GM12878 (cell line): Measurements from ENCODE around the gene TNKS2. TPM values are rescaled to one million over a fixed set of nuclear protein-coding genes. Genes with fewer than 3 reads are reported as not detected.

ENCODE experiments used
- BCL11A ChIP-seq: IDR thresholded peaks from 2 replicates; pipeline ENCODE4 v1.6.1; 2011; ENCODE audit warnings: low read depth, low read length
- CREM ChIP-seq: IDR thresholded peaks from 2 replicates; pipeline ENCODE4 v1.6.1; 2014; ENCODE audit warnings: antibody characterized with exemption, low read depth
- FOXM1 ChIP-seq: IDR thresholded peaks from 2 replicates; pipeline ENCODE4 v1.6.1; 2012; ENCODE audit warnings: low read depth, mild to moderate bottlenecking, inconsistent platforms, low read length, moderate library complexity
- GATAD2B ChIP-seq: fragments of 450-650 bp; conservative IDR thresholded peaks from 2 replicates; pipeline ENCODE4 v1.6.1; 2017; ENCODE audit warnings: low read depth, mild to moderate bottlenecking, moderate library complexity
- IKZF2 ChIP-seq, 2 experiments: fragments of 450-650 bp; IDR thresholded peaks; 2 replicates each; pipeline ENCODE4 v1.6.1; 2017; ENCODE audit warnings: mild to moderate bottlenecking in 2 of 2, moderate library complexity in 2 of 2
- MYC ChIP-seq: IDR thresholded peaks from 2 replicates; pipeline ENCODE4 v1.6.1; 2011; ENCODE audit warnings: mild to moderate bottlenecking, low read length, moderate library complexity, inconsistent platforms; ENCODE audit not compliant: insufficient read depth, insufficient replicate concordance, insufficient read length, severe bottlenecking
- NFYB ChIP-seq: IDR thresholded peaks from 2 replicates; pipeline ENCODE4 v1.6.1; 2011; ENCODE audit warnings: low read depth, mild to moderate bottlenecking, low read length, improper control_type of control experiment, moderate library complexity; ENCODE audit not compliant: insufficient read depth
- POLR2A ChIP-seq: IDR thresholded peaks from 2 replicates; pipeline ENCODE4 v1.6.1; 2011; ENCODE audit warnings: low read depth, mild to moderate bottlenecking, low read length
- RAD21 ChIP-seq: IDR thresholded peaks from 2 replicates; pipeline ENCODE4 v1.6.1; 2011; ENCODE audit warnings: mild to moderate bottlenecking, low read depth, low read length, moderate library complexity; ENCODE audit not compliant: insufficient read depth
- RBBP5 ChIP-seq: fragments of 200-600 bp; sonication (generic); conservative IDR thresholded peaks from 2 replicates; pipeline ENCODE4 v1.6.1; 2016
- SIX5 ChIP-seq: IDR thresholded peaks from 2 replicates; pipeline ENCODE4 v1.6.1; 2011; ENCODE audit warnings: mild to moderate bottlenecking, low read depth, low read length, moderate library complexity; ENCODE audit not compliant: severe bottlenecking
- SMAD5 ChIP-seq: IDR thresholded peaks from 2 replicates; pipeline ENCODE4 v1.6.1; 2016; ENCODE audit warnings: antibody characterized with exemption, low read depth
- SUPT20H ChIP-seq: IDR thresholded peaks from 2 replicates; pipeline ENCODE4 v1.6.1; 2011; ENCODE audit warnings: low read depth, mild to moderate bottlenecking, low read length, moderate library complexity, borderline replicate concordance; ENCODE audit not compliant: control insufficient read depth
- WRNIP1 ChIP-seq: IDR thresholded peaks from 2 replicates; pipeline ENCODE4 v1.6.1; 2011; ENCODE audit warnings: low read depth, low read length, improper control_type of control experiment, borderline replicate concordance
- polyA plus RNA-seq, 11 experiments: library from polyadenylated mRNA; depleted of rRNA in 4 of 11; unstranded in 6 of 11; stranded (reverse) in 5 of 11; fragments of >200 nt; fragmentation: Nextera tagmentation in 4 of 11; fragmentation: Illumina TruSeq in 1 of 11; extraction: Ambion mirVana in 4 of 11; extraction: Trizol in 1 of 11; gene quantifications; 1 replicate in 1 of 11; 2 replicates in 10 of 11; pipeline versions ENCODE4 v1.2.1 to v1.2.3, GENCODE V29; 2011 to 2016; ENCODE audit warnings: inconsistent platforms in 2 of 11, missing spikeins in 2 of 11, low read depth in 1 of 11
- total RNA-seq, 4 experiments: library from RNA; depleted of rRNA in 3 of 4; stranded (reverse); fragments of >200 nt in 3 of 4; fragmentation: Illumina TruSeq in 1 of 4; extraction: Trizol in 1 of 4; gene quantifications; 2 replicates each; pipeline versions ENCODE4 v1.2.1 to v1.2.3, GENCODE V29; 2013 to 2021
- TF ChIP-seq, protein P1 (sequence below): IDR thresholded peaks from 2 replicates; pipeline ENCODE4 v1.6.1; 2011; ENCODE audit warnings: borderline replicate concordance, low read depth, mild to moderate bottlenecking, moderate library complexity, low read length; ENCODE audit not compliant: insufficient read depth, poor library complexity, severe bottlenecking
- TF ChIP-seq, protein P2 (sequence below): fragments of 150-350 bp; IDR thresholded peaks from 2 replicates; pipeline ENCODE4 v1.6.1; 2016; ENCODE audit warnings: low read depth, low read length
- TF ChIP-seq, protein P3 (sequence below): fragments of 450-650 bp; IDR thresholded peaks from 2 replicates; pipeline ENCODE4 v1.6.1; 2016; ENCODE audit warnings: mild to moderate bottlenecking
- TF ChIP-seq, protein P4 (sequence below): fragments of 450-650 bp; IDR thresholded peaks from 2 replicates; pipeline ENCODE4 v1.6.1; 2016; ENCODE audit warnings: mild to moderate bottlenecking
- TF ChIP-seq, protein P5 (sequence below): IDR thresholded peaks from 2 replicates; pipeline ENCODE4 v1.6.1; 2012; ENCODE audit warnings: low read depth, low read length, improper control_type of control experiment
- TF ChIP-seq, protein P6 (sequence below): fragments of 450-650 bp; IDR thresholded peaks from 2 replicates; pipeline ENCODE4 v1.6.1; 2014; ENCODE audit warnings: mild to moderate bottlenecking

The TNKS2 gene
- total and polyA plus RNA-seq, 10 of the 15 experiments (the other 5 are each of a cell fraction or from before 2014, with no cell fraction given), result 2.9 to 24.2 (median 6.9) TPM

DNA sequence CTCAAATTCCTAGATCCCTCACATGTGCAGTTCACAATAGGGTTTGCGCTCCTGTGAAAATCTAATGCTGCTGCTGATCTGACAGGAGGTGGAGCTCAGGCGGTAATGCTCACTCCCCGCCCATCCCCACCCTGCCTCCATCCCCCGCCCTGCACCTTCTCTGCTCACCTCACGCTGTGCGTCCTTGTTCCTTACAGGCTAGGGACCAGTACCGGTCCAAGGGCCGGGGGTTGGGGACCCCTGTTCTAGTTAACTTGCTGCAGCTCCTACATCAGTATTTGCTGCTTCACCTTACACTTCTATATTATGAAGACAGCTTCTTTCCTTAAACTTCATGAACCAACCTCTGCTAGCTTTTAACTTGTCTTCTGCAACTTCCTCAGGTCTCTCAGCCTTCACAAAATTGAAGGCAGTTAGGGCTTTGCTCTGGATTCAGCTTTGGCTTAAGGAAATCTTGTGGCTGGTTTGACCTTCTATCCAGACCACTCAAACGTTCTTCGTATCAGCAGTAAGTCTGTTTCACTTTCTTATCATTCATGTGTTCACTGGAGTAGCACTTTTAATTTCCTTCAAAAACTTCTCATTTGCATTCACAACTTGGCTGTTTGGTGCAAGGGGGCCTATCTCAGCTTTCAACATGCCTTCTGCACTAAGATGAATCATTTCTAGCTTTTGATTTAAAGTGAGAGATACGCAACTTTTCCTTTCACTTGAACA is 1.7 kb upstream of the TNKS2 start (continued):
- TF ChIP-seq, protein P1, sequence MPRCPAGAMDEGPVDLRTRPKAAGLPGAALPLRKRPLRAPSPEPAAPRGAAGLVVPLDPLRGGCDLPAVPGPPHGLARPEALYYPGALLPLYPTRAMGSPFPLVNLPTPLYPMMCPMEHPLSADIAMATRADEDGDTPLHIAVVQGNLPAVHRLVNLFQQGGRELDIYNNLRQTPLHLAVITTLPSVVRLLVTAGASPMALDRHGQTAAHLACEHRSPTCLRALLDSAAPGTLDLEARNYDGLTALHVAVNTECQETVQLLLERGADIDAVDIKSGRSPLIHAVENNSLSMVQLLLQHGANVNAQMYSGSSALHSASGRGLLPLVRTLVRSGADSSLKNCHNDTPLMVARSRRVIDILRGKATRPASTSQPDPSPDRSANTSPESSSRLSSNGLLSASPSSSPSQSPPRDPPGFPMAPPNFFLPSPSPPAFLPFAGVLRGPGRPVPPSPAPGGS, result no peak
- TF ChIP-seq, protein P2, sequence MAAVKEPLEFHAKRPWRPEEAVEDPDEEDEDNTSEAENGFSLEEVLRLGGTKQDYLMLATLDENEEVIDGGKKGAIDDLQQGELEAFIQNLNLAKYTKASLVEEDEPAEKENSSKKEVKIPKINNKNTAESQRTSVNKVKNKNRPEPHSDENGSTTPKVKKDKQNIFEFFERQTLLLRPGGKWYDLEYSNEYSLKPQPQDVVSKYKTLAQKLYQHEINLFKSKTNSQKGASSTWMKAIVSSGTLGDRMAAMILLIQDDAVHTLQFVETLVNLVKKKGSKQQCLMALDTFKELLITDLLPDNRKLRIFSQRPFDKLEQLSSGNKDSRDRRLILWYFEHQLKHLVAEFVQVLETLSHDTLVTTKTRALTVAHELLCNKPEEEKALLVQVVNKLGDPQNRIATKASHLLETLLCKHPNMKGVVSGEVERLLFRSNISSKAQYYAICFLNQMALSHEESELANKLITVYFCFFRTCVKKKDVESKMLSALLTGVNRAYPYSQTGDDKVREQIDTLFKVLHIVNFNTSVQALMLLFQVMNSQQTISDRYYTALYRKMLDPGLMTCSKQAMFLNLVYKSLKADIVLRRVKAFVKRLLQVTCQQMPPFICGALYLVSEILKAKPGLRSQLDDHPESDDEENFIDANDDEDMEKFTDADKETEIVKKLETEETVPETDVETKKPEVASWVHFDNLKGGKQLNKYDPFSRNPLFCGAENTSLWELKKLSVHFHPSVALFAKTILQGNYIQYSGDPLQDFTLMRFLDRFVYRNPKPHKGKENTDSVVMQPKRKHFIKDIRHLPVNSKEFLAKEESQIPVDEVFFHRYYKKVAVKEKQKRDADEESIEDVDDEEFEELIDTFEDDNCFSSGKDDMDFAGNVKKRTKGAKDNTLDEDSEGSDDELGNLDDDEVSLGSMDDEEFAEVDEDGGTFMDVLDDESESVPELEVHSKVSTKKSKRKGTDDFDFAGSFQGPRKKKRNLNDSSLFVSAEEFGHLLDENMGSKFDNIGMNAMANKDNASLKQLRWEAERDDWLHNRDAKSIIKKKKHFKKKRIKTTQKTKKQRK, result no peak
- TF ChIP-seq, protein P3, sequence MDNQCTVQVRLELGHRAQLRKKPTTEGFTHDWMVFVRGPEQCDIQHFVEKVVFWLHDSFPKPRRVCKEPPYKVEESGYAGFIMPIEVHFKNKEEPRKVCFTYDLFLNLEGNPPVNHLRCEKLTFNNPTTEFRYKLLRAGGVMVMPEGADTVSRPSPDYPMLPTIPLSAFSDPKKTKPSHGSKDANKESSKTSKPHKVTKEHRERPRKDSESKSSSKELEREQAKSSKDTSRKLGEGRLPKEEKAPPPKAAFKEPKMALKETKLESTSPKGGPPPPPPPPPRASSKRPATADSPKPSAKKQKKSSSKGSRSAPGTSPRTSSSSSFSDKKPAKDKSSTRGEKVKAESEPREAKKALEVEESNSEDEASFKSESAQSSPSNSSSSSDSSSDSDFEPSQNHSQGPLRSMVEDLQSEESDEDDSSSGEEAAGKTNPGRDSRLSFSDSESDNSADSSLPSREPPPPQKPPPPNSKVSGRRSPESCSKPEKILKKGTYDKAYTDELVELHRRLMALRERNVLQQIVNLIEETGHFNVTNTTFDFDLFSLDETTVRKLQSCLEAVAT, result no peak
- TF ChIP-seq FOXM1, result peak; percentile 37; the same call in 1 of the 2 replicates
- TF ChIP-seq, protein P4, sequence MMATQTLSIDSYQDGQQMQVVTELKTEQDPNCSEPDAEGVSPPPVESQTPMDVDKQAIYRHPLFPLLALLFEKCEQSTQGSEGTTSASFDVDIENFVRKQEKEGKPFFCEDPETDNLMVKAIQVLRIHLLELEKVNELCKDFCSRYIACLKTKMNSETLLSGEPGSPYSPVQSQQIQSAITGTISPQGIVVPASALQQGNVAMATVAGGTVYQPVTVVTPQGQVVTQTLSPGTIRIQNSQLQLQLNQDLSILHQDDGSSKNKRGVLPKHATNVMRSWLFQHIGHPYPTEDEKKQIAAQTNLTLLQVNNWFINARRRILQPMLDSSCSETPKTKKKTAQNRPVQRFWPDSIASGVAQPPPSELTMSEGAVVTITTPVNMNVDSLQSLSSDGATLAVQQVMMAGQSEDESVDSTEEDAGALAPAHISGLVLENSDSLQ, result no peak
- no peak for TF ChIP-seq SUPT20H
- no peak for TF ChIP-seq RAD21
- TF ChIP-seq BCL11A, result no peak
- TF ChIP-seq NFYB, result no peak
- TF ChIP-seq POLR2A, result 0 out of 2 replicates have a peak, but pooled peaks have one; percentile 31
- no peak for TF ChIP-seq MYC
- no peak for TF ChIP-seq CREM
- no peak for TF ChIP-seq SIX5
- TF ChIP-seq, protein P5, sequence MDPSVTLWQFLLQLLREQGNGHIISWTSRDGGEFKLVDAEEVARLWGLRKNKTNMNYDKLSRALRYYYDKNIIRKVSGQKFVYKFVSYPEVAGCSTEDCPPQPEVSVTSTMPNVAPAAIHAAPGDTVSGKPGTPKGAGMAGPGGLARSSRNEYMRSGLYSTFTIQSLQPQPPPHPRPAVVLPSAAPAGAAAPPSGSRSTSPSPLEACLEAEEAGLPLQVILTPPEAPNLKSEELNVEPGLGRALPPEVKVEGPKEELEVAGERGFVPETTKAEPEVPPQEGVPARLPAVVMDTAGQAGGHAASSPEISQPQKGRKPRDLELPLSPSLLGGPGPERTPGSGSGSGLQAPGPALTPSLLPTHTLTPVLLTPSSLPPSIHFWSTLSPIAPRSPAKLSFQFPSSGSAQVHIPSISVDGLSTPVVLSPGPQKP, result no peak
- peak in 1 of 2 experiments; percentile 19; a peak in 1 of 4 replicates for TF ChIP-seq IKZF2 (IDR thresholded peaks at IDR 0.05)
- TF ChIP-seq WRNIP1, result no peak
- no peak for TF ChIP-seq RBBP5
- TF ChIP-seq, protein P6, sequence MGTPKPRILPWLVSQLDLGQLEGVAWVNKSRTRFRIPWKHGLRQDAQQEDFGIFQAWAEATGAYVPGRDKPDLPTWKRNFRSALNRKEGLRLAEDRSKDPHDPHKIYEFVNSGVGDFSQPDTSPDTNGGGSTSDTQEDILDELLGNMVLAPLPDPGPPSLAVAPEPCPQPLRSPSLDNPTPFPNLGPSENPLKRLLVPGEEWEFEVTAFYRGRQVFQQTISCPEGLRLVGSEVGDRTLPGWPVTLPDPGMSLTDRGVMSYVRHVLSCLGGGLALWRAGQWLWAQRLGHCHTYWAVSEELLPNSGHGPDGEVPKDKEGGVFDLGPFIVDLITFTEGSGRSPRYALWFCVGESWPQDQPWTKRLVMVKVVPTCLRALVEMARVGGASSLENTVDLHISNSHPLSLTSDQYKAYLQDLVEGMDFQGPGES, result no peak
- TF ChIP-seq SMAD5, result no peak
- TF ChIP-seq GATAD2B, result no peak
